K562 (cell line): ENCODE results near the gene KRT72. TPM values are rescaled to one million over a fixed set of nuclear protein-coding genes. Genes with fewer than 3 reads are reported as not detected.

ENCODE experiments used
- ATAC-seq: fragments of 200-7000 bp; cut with Tn5 transposase; 3 replicates; pipeline ENCODE4 v1.9.1; 2020; ENCODE audit warnings: moderate library complexity
- BruUV-seq: library from RNA; stranded (reverse); fragments of 400-500 nt; replicated peaks from 2 replicates; lab custom pipeline; 2021; lab: Mats Ljungman, UMichigan
- CTCF ChIA-PET: fragments of 300-600 bp; formaldehyde crosslinking; extraction: SDS; loops from one replicate; lab custom pipeline; 2021; ENCODE audit warnings: low intra/inter-chr PET ratio; lab: Yijun Ruan, JAX
- POLR2A ChIA-PET: fragments of 300-600, 350-650 bp; sonication (Branson Sonifier 250); formaldehyde crosslinking; extraction: SDS; loops from one replicate; lab custom pipeline; 2021; ENCODE audit warnings: antibody characterized with exemption, inconsistent platforms; lab: Yijun Ruan, JAX
- DNase-seq, 4 experiments: peaks; one replicate each; pipeline versions ENCODE4 v3.0.0 to v3.0.0-alpha.2; 2011 to 2018; ENCODE audit warnings: low spot score in 3 of 4, mixed read lengths in 3 of 4; ENCODE audit errors: extremely low read depth in 1 of 4
- FAIRE-seq: peaks from 2 replicates; lab custom pipeline; 2011; peaks lifted over from hg19 to GRCh38; lab: Jason Lieb, UNC
- H2AFZ ChIP-seq: 2 replicates; pipeline ENCODE4 v1.6.0; 2011; ENCODE audit warnings: low read depth, low read length, control low read depth, inconsistent platforms
- H3K27ac ChIP-seq: fragments of 200-600 bp; 3 replicates; pipeline ENCODE4 v1.8.0; 2011; ENCODE audit warnings: low read depth, mild to moderate bottlenecking, control low read depth, inconsistent platforms, low read length, moderate library complexity, mixed read lengths; ENCODE audit errors: extremely low read depth
- H3K27me3 ChIP-seq, 2 experiments: fragments of 300-600 bp in 1 of 2; 2 replicates in 1 of 2; 3 replicates in 1 of 2; pipeline versions ENCODE4 v1.6.0 to v1.8.0; 2011; ENCODE audit warnings: inconsistent platforms in 2 of 2, low read length in 2 of 2, mild to moderate bottlenecking in 1 of 2, mixed read lengths in 1 of 2, moderate library complexity in 1 of 2; ENCODE audit not compliant: control insufficient read depth in 2 of 2, insufficient read depth in 2 of 2
- H3K36me3 ChIP-seq: fragments of 300-600 bp; 3 replicates; pipeline ENCODE4 v1.8.0; 2011; ENCODE audit warnings: mild to moderate bottlenecking, low read length, inconsistent platforms; ENCODE audit not compliant: control insufficient read depth, insufficient read depth
- H3K4me1 ChIP-seq, 2 experiments: fragments of 200-600 bp in 1 of 2; replicated peaks in 1 of 2; 2 replicates in 1 of 2; 3 replicates in 1 of 2; pipeline versions ENCODE4 v1.5.1 to v1.8.0; 2011; ENCODE audit warnings: inconsistent platforms in 2 of 2, low read length in 2 of 2, mild to moderate bottlenecking in 1 of 2, mixed read lengths in 1 of 2, moderate library complexity in 1 of 2; ENCODE audit not compliant: control insufficient read depth in 2 of 2, insufficient read depth in 2 of 2
- H3K4me2 ChIP-seq: 2 replicates; pipeline ENCODE4 v1.6.1; 2011; ENCODE audit warnings: low read length, control low read depth, inconsistent platforms, mixed read lengths; ENCODE audit not compliant: insufficient read depth
- H3K4me3 ChIP-seq: fragments of 200-600 bp; sonication (generic), shearing (Covaris generic); 2 replicates; pipeline ENCODE4 v1.5.1; 2016; ENCODE audit warnings: control low read depth, inconsistent platforms
- H3K79me2 ChIP-seq: fragments of 200-600 bp; 3 replicates; pipeline ENCODE4 v1.8.0; 2011; ENCODE audit warnings: low read length, inconsistent platforms; ENCODE audit not compliant: control insufficient read depth, insufficient read depth
- H3K9ac ChIP-seq, 2 experiments: 2 replicates each; pipeline versions ENCODE4 v1.6.0 to v1.6.1; 2011; ENCODE audit warnings: low read depth in 2 of 2, low read length in 2 of 2, control low read depth in 1 of 2, inconsistent platforms in 1 of 2, mild to moderate bottlenecking in 1 of 2, mixed read lengths in 1 of 2; ENCODE audit not compliant: insufficient read depth in 1 of 2
- H3K9me1 ChIP-seq: one replicate; pipeline ENCODE4 v1.6.0; 2011; ENCODE audit warnings: inconsistent platforms, mild to moderate bottlenecking, low read length, moderate library complexity; ENCODE audit not compliant: control insufficient read depth, insufficient read depth
- H3K9me3 ChIP-seq: replicated peaks from 2 replicates; pipeline ENCODE4 v1.5.1; 2011; ENCODE audit warnings: low read depth, low read length, inconsistent platforms; ENCODE audit not compliant: control insufficient read depth, insufficient read depth
- H4K20me1 ChIP-seq: replicated peaks from 2 replicates; pipeline ENCODE4 v1.6.1; 2011; ENCODE audit warnings: low read length, inconsistent platforms, mixed read lengths; ENCODE audit not compliant: control insufficient read depth, insufficient read depth
- CEBPG ChIP-seq, 3 experiments: fragments of 200-800 bp in 1 of 3; sonication (Bioruptor generic) in 1 of 3; sonication (generic) in 1 of 3; formaldehyde crosslinking in 1 of 3; IDR thresholded peaks in 2 of 3; conservative IDR thresholded peaks in 1 of 3; 2 replicates each; pipeline versions ENCODE4 v1.6.1 to v1.8.0; 2016 to 2022; ENCODE audit warnings: missing compliant biosample characterization in 2 of 3, missing genetic modification characterization in 2 of 3, mild to moderate bottlenecking in 1 of 3, missing genetic modification reagents in 1 of 3
- CREM ChIP-seq: IDR thresholded peaks from 2 replicates; pipeline ENCODE4 v1.6.1; 2014; ENCODE audit warnings: antibody characterized with exemption, low read depth
- CTCF ChIP-seq, 3 experiments: IDR thresholded peaks in 2 of 3; conservative IDR thresholded peaks in 1 of 3; 2 replicates each; pipeline ENCODE4 v1.5.1; 2011 to 2012; ENCODE audit warnings: low read length in 3 of 3, mild to moderate bottlenecking in 3 of 3, control low read depth in 2 of 3, improper control_type of control experiment in 1 of 3, inconsistent platforms in 1 of 3, low read depth in 1 of 3, mixed read lengths in 1 of 3, moderate library complexity in 1 of 3; ENCODE audit not compliant: insufficient read depth in 2 of 3
- JUND ChIP-seq, 2 experiments: IDR thresholded peaks; 2 replicates in 1 of 2; 3 replicates in 1 of 2; pipeline ENCODE4 v1.6.1; 2011; ENCODE audit warnings: borderline replicate concordance in 2 of 2, low read depth in 2 of 2, low read length in 2 of 2, improper control_type of control experiment in 1 of 2, missing biosample characterization in 1 of 2, missing genetic modification characterization in 1 of 2, missing genetic modification reagents in 1 of 2
- NUFIP1 ChIP-seq: fragments of 450-650 bp; IDR thresholded peaks from 2 replicates; pipeline ENCODE4 v1.6.1; 2018; ENCODE audit not compliant: partially characterized antibody
- SIN3A ChIP-seq, 2 experiments: fragments of 150-350 bp in 1 of 2; IDR thresholded peaks; 2 replicates each; pipeline ENCODE4 v1.6.1; 2011 to 2016; ENCODE audit warnings: borderline replicate concordance in 2 of 2, low read depth in 2 of 2, low read length in 2 of 2, mild to moderate bottlenecking in 2 of 2, moderate library complexity in 2 of 2; ENCODE audit not compliant: control insufficient read depth in 1 of 2
- TAF1 ChIP-seq: IDR thresholded peaks from 2 replicates; pipeline ENCODE4 v1.6.1; 2011; ENCODE audit warnings: mild to moderate bottlenecking, low read length, moderate library complexity; ENCODE audit not compliant: insufficient read depth, control insufficient read depth, severe bottlenecking; ENCODE audit errors: extremely low read depth
- XRCC4 ChIP-seq: IDR thresholded peaks from one replicate; pipeline ENCODE4 v1.6.1; 2011; ENCODE audit not compliant: insufficient read depth, insufficient read length; ENCODE audit errors: extremely low read depth
- ZNF232 ChIP-seq: sonication (generic); formaldehyde crosslinking; IDR thresholded peaks from 2 replicates; pipeline ENCODE4 v1.8.0; 2022; ENCODE audit warnings: mild to moderate bottlenecking, missing genetic modification reagents
- WGBS: fragments of 100-300 bp; shearing (Covaris generic); methylation state at CpG from one replicate; pipeline ENCODE4 v1.1.6; 2016; ENCODE audit warnings: low coverage, mixed read lengths; ENCODE audit not compliant: insufficient coverage; ENCODE audit errors: missing lambda C conversion rate; 5-methylcytosine and 5-hydroxymethylcytosine counted together
- in situ Hi-C: fragments of 300-500 bp; cut with MboI; formaldehyde crosslinking; loops from 4 replicates; pipeline ENCODE4 v1.15.0; 2018; ENCODE audit warnings: inconsistent platforms, mixed read lengths
- intact Hi-C: fragments of 100-400 bp; cut with micrococcal nuclease; formaldehyde crosslinking; loops from 2 replicates; pipeline ENCODE4 v1.14.2; 2022
- polyA plus RNA-seq, 8 experiments: library from polyadenylated mRNA; depleted of rRNA in 4 of 8; stranded (reverse) in 5 of 8; unstranded in 3 of 8; fragments of >200 nt; fragmentation: Nextera tagmentation in 2 of 8; fragmentation: Illumina TruSeq in 1 of 8; extraction: Ambion mirVana in 2 of 8; extraction: Trizol in 1 of 8; gene quantifications; 2 replicates each; pipeline versions ENCODE4 v1.2.1 to v1.2.3, GENCODE V29; 2011 to 2014; ENCODE audit warnings: inconsistent platforms in 1 of 8, missing spikeins in 1 of 8
- total RNA-seq, 7 experiments: library from RNA; depleted of rRNA in 6 of 7; stranded (reverse); fragments of >200 nt in 6 of 7; fragmentation: Illumina TruSeq in 2 of 7; extraction: Trizol in 2 of 7; gene quantifications; 2 replicates each; pipeline versions ENCODE4 v1.2.1 to v1.2.3, GENCODE V29; 2011 to 2021; ENCODE audit warnings: low replicate concordance in 1 of 7
- TF ChIP-seq, protein P1 (sequence below), 2 experiments: fragments of 450-650 bp in 1 of 2; sonication (generic) in 1 of 2; formaldehyde crosslinking in 1 of 2; IDR thresholded peaks in 1 of 2; conservative IDR thresholded peaks in 1 of 2; 2 replicates each; pipeline versions ENCODE4 v1.6.1 to v1.8.1; 2016 to 2023; ENCODE audit warnings: mild to moderate bottlenecking in 2 of 2, moderate library complexity in 2 of 2, inconsistent platforms in 1 of 2, missing genetic modification reagents in 1 of 2
- TF ChIP-seq, protein P2 (sequence below): sonication (generic); formaldehyde crosslinking; IDR thresholded peaks from 2 replicates; pipeline ENCODE4 v1.8.0; 2022; ENCODE audit warnings: missing genetic modification reagents, mild to moderate bottlenecking, borderline replicate concordance
- TF ChIP-seq, protein P3 (sequence below): sonication (generic); formaldehyde crosslinking; IDR thresholded peaks from 2 replicates; pipeline ENCODE4 v1.8.0; 2022; ENCODE audit warnings: missing genetic modification reagents, mild to moderate bottlenecking, moderate library complexity, borderline replicate concordance

The KRT72 gene
- total and polyA plus RNA-seq, 9 of the 15 experiments (the other 6 are each of a cell fraction or from before 2014, with no cell fraction given), result not detected

GRCh38 chr12:52628841-52629240 lies 27.6 kb upstream of the KRT72 start:
- no peak overlapping the region for H3K9ac ChIP-seq
- in situ Hi-C loops, result no loop called here
- H3K36me3 ChIP-seq, result no peaks in the 10 kb centered on the region
- intact Hi-C loops, result no loop called here
- WGBS, result 25% methylated on average over 1 of the region's 2 CpGs
- no peaks in the 10 kb centered on the region for H4K20me1 ChIP-seq
- H3K4me1 ChIP-seq, result peaks cover 8 to 36% of the 10 kb centered on the region in 2 experiments
- H3K79me2 ChIP-seq, result no peaks in the 10 kb centered on the region
- H3K4me3 ChIP-seq, result no peak overlapping the region
- DNase-seq, result no peak
- BruUV-seq, result no TSS peak
- no peak overlapping the region for H3K4me2 ChIP-seq
- no peaks in the 10 kb centered on the region for H3K9me3 ChIP-seq
- POLR2A ChIA-PET, result no interaction called here
- no peaks in the 10 kb centered on the region for H3K9me1 ChIP-seq
- no peaks in the 10 kb centered on the region for H3K27me3 ChIP-seq
- H2AFZ ChIP-seq, result no peak overlapping the region
- CTCF ChIA-PET, result no interaction called here
- ATAC-seq, result no peak
- H3K27ac ChIP-seq, result no peak overlapping the region
- FAIRE-seq, result no peak
- no peak for TF ChIP-seq CEBPG (CRISPR knock-in tag; IDR thresholded peaks at IDR 0.05)
- no peak for TF ChIP-seq CEBPG (tag; conservative IDR thresholded peaks at IDR 0.05 in 1 of 2, IDR thresholded peaks at IDR 0.05 in 1 of 2)
- TF ChIP-seq CTCF (IDR thresholded peaks at IDR 0.05 in 2 of 3, conservative IDR thresholded peaks at IDR 0.05 in 1 of 3; ENCODE audit: insufficient read depth in 2 of 3, low read depth in 1 of 3, low read length in 3 of 3), result no peak
- TF ChIP-seq, protein P1, sequence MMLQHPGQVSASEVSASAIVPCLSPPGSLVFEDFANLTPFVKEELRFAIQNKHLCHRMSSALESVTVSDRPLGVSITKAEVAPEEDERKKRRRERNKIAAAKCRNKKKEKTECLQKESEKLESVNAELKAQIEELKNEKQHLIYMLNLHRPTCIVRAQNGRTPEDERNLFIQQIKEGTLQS (IDR thresholded peaks at IDR 0.05), result no peak
- TF ChIP-seq, protein P1 (CRISPR knock-in tag; conservative IDR thresholded peaks at IDR 0.05), result no peak
- TF ChIP-seq TAF1, result no peak
- no peak for TF ChIP-seq XRCC4
- no peak for TF ChIP-seq ZNF232 (CRISPR knock-in tag)
- no peak for TF ChIP-seq CREM
- TF ChIP-seq, protein P2, sequence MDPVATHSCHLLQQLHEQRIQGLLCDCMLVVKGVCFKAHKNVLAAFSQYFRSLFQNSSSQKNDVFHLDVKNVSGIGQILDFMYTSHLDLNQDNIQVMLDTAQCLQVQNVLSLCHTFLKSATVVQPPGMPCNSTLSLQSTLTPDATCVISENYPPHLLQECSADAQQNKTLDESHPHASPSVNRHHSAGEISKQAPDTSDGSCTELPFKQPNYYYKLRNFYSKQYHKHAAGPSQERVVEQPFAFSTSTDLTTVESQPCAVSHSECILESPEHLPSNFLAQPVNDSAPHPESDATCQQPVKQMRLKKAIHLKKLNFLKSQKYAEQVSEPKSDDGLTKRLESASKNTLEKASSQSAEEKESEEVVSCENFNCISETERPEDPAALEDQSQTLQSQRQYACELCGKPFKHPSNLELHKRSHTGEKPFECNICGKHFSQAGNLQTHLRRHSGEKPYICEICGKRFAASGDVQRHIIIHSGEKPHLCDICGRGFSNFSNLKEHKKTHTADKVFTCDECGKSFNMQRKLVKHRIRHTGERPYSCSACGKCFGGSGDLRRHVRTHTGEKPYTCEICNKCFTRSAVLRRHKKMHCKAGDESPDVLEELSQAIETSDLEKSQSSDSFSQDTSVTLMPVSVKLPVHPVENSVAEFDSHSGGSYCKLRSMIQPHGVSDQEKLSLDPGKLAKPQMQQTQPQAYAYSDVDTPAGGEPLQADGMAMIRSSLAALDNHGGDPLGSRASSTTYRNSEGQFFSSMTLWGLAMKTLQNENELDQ (CRISPR knock-in tag), result no peak
- TF ChIP-seq SIN3A (IDR thresholded peaks at IDR 0.05; ENCODE audit: borderline replicate concordance in 2 of 2, control insufficient read depth in 1 of 2, low read depth in 2 of 2, low read length in 2 of 2), result no peak
- TF ChIP-seq NUFIP1, result no peak
- TF ChIP-seq, protein P3, sequence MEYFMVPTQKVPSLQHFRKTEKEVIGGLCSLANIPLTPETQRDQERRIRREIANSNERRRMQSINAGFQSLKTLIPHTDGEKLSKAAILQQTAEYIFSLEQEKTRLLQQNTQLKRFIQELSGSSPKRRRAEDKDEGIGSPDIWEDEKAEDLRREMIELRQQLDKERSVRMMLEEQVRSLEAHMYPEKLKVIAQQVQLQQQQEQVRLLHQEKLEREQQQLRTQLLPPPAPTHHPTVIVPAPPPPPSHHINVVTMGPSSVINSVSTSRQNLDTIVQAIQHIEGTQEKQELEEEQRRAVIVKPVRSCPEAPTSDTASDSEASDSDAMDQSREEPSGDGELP (CRISPR knock-in tag), result no peak
- no peak for TF ChIP-seq JUND (IDR thresholded peaks at IDR 0.05; ENCODE audit: borderline replicate concordance, low read depth, low read length)
- TF ChIP-seq JUND (tag; IDR thresholded peaks at IDR 0.05; ENCODE audit: borderline replicate concordance, low read depth, low read length), result no peak
